DOHH2 (cell line): ENCODE data around the gene LRP11.

Experiments used
- H3F3A ChIP-seq: fragments of 200-600 bp; sonication (generic), shearing (Covaris generic); 2 replicates; pipeline ENCODE4 v1.6.0; 2016; ENCODE audit warnings: antibody characterized with exemption, mild to moderate bottlenecking; ENCODE audit not compliant: control insufficient read depth, insufficient read depth
- H3K27ac ChIP-seq: fragments of 200-600 bp; sonication (generic); 2 replicates; pipeline ENCODE4 v1.5.1; 2014; ENCODE audit warnings: low read depth, mild to moderate bottlenecking, low read length, moderate library complexity
- H3K27me3 ChIP-seq: fragments of 200-600 bp; sonication (generic); 2 replicates; pipeline ENCODE4 v1.6.1; 2014; ENCODE audit warnings: mild to moderate bottlenecking, low read length, mixed read lengths; ENCODE audit not compliant: control insufficient read depth
- H3K36me3 ChIP-seq: fragments of 200-600 bp; sonication (generic); 2 replicates; pipeline ENCODE4 v1.6.1; 2014; ENCODE audit warnings: mild to moderate bottlenecking, low read length, moderate library complexity, mixed read lengths; ENCODE audit not compliant: control insufficient read depth
- H3K4me1 ChIP-seq: fragments of 200-600 bp; sonication (generic); 2 replicates; pipeline ENCODE4 v1.6.1; 2014; ENCODE audit warnings: mild to moderate bottlenecking, low read length, mixed read lengths; ENCODE audit not compliant: control insufficient read depth
- H3K4me2 ChIP-seq: fragments of 200-600 bp; sonication (generic); 2 replicates; pipeline ENCODE4 v1.6.0; 2014; ENCODE audit warnings: mild to moderate bottlenecking, low read length, moderate library complexity
- H3K4me3 ChIP-seq: fragments of 200-600 bp; sonication (generic); 2 replicates; pipeline ENCODE4 v1.5.1; 2014; ENCODE audit warnings: mild to moderate bottlenecking, low read length, mixed read lengths
- H3K79me2 ChIP-seq: fragments of 200-600 bp; sonication (generic); 2 replicates; pipeline ENCODE4 v1.6.1; 2014; ENCODE audit warnings: mild to moderate bottlenecking, low read length, mixed read lengths; ENCODE audit not compliant: control insufficient read depth
- H3K9me2 ChIP-seq: fragments of 200-600 bp; sonication (generic); replicated peaks from 2 replicates; pipeline ENCODE4 v1.6.1; 2014; ENCODE audit warnings: mild to moderate bottlenecking, low read length, mixed read lengths; ENCODE audit not compliant: control insufficient read depth
- H3K9me3 ChIP-seq: fragments of 200-600 bp; sonication (generic); 2 replicates; pipeline ENCODE4 v1.6.1; 2014; ENCODE audit warnings: antibody characterized with exemption, low read length, mixed read lengths; ENCODE audit not compliant: control insufficient read depth, insufficient read depth
- H4K20me1 ChIP-seq: fragments of 200-600 bp; sonication (generic); 2 replicates; pipeline ENCODE4 v1.6.0; 2014; ENCODE audit warnings: low read depth, mild to moderate bottlenecking, antibody characterized with exemption, low read length, moderate library complexity; ENCODE audit not compliant: control insufficient read depth, insufficient read depth
- EZH2phosphoT487 ChIP-seq: fragments of 200-600 bp; sonication (generic); IDR thresholded peaks from 2 replicates; pipeline ENCODE4 v1.6.1; 2017; ENCODE audit warnings: borderline replicate concordance, mild to moderate bottlenecking, antibody characterized with exemption, low read length, moderate library complexity, mixed read lengths
- TF ChIP-seq, protein P1 (sequence below): fragments of 200-600 bp; sonication (generic); IDR thresholded peaks from one replicate; pipeline ENCODE4 v1.5.1; 2014; ENCODE audit warnings: antibody characterized with exemption, mild to moderate bottlenecking, low read depth, low read length; ENCODE audit not compliant: poor library complexity, severe bottlenecking

LRP11 gene

DNA sequence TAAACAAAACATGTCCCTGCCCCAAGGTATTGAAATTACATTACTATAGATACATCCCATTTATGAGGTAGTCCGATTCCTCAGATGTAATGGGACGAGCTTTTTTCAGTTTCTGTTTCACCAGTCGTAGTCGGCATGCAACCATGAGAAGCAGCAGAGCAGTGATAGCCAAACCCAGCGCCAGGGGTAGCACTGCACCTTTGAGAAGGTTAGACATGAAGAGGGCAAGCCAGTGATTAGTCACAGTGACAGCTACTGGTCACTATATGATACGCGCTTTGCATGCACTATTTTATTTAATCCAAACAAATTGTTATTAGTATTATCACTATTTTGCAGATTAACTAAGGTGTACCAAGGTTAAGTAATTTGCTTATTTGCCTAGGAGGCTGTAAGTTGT lies 43.7 kb downstream of the LRP11 start:
- TF ChIP-seq, protein P1, sequence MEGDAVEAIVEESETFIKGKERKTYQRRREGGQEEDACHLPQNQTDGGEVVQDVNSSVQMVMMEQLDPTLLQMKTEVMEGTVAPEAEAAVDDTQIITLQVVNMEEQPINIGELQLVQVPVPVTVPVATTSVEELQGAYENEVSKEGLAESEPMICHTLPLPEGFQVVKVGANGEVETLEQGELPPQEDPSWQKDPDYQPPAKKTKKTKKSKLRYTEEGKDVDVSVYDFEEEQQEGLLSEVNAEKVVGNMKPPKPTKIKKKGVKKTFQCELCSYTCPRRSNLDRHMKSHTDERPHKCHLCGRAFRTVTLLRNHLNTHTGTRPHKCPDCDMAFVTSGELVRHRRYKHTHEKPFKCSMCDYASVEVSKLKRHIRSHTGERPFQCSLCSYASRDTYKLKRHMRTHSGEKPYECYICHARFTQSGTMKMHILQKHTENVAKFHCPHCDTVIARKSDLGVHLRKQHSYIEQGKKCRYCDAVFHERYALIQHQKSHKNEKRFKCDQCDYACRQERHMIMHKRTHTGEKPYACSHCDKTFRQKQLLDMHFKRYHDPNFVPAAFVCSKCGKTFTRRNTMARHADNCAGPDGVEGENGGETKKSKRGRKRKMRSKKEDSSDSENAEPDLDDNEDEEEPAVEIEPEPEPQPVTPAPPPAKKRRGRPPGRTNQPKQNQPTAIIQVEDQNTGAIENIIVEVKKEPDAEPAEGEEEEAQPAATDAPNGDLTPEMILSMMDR: no peak
- no peak for TF ChIP-seq EZH2phosphoT487
- Histone ChIP-seq H3K4me2 (no peak overlapping the region), H3K27me3 (no peaks in the 10 kb centered on the region), H3K4me1 (no peaks in the 10 kb centered on the region), H3F3A (0 out of 2 replicates have a peak, but pooled peaks cover 4% of the 10 kb centered on the region), H3K9me2 (no peaks in the 10 kb centered on the region), H3K9me3 (no peaks in the 10 kb centered on the region), H3K27ac (no peak overlapping the region), H3K36me3 (no peaks in the 10 kb centered on the region), H3K79me2 (no peaks in the 10 kb centered on the region), H4K20me1 (no peaks in the 10 kb centered on the region), H3K4me3 (no peak overlapping the region)

DNA sequence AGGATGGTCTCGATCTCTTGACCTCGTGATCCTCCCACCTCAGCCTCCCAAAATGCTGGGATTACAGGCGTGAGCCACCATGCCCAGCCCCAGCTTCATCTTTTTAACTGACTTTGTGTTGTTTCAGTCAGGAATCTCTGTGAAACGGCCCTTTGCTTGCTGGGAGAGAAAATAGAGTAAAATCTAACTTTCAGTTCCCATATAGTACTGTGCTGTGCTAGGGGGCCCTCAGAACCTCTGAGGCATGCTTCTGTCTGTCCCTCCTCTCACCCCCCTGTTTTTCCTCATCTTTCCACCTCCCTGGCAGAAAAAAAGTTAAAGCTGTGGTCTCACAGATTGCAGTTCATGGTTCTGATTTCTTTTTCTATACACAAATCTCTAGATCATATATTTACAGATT lies 48.4 kb downstream of the LRP11 start:
- Histone ChIP-seq H3K9me2 (no peaks in the 10 kb centered on the region), H3F3A (0 out of 2 replicates have a peak, but pooled peaks cover 4% of the 10 kb centered on the region), H4K20me1 (no peaks in the 10 kb centered on the region), H3K27ac (no peak overlapping the region), H3K9me3 (no peaks in the 10 kb centered on the region), H3K4me1 (peaks cover 7% of the 10 kb centered on the region), H3K27me3 (no peaks in the 10 kb centered on the region), H3K4me3 (no peak overlapping the region), H3K79me2 (no peaks in the 10 kb centered on the region), H3K4me2 (no peak overlapping the region), H3K36me3 (peaks cover 9% of the 10 kb centered on the region)
- no peak for TF ChIP-seq EZH2phosphoT487
- TF ChIP-seq, protein P1: no peak

DNA sequence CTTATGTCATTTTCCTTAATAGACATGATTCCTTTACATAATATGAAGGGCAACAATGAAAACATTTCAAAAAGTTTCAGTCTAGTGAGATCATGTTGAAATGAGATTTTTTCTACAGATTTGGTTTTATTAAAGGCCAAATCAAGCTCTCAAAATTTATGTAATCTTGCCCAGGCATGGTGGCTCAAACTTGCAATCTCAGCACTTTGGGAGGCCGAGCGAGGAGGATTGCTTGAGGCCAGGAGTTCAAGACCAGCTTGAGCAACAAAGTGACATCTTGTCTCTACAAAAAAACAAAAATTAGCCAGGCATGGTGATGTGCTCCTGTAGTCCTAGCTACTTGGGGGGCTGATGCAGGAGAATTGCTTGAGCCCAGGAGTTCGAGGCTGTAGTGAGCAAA lies 50.8 kb downstream of the LRP11 start:
- H3K27ac ChIP-seq: no peak overlapping the region
- no peaks in the 10 kb centered on the region for H3K9me3 ChIP-seq
- H3F3A ChIP-seq: 0 out of 2 replicates have a peak, but pooled peaks cover 10% of the 10 kb centered on the region
- H3K4me3 ChIP-seq: no peak overlapping the region
- H3K4me1 ChIP-seq: peaks cover 7% of the 10 kb centered on the region
- H3K27me3 ChIP-seq: no peaks in the 10 kb centered on the region
- H3K9me2 ChIP-seq: no peaks in the 10 kb centered on the region
- H3K79me2 ChIP-seq: no peaks in the 10 kb centered on the region
- peaks cover 20% of the 10 kb centered on the region for H3K36me3 ChIP-seq
- H3K4me2 ChIP-seq: no peak overlapping the region
- TF ChIP-seq, protein P1: no peak
- no peak for TF ChIP-seq EZH2phosphoT487
- H4K20me1 ChIP-seq: no peaks in the 10 kb centered on the region
